K562 (cell line): ENCODE measurements around the gene TTC4. TPM values are rescaled to one million over a fixed set of nuclear protein-coding genes. Genes with fewer than 3 reads are reported as not detected.
A peak's percentile ranks its signal among the peaks of the same experiment; 100 is the strongest.

ENCODE experiments used
- ATAC-seq: fragments of 200-7000 bp; cut with Tn5 transposase; 3 replicates; pipeline ENCODE4 v1.9.1; 2020; ENCODE audit warnings: moderate library complexity
- BruUV-seq: library from RNA; stranded (reverse); fragments of 400-500 nt; replicated peaks from 2 replicates; lab custom pipeline; 2021; lab: Mats Ljungman, UMichigan
- CTCF ChIA-PET: fragments of 300-600 bp; formaldehyde crosslinking; extraction: SDS; loops from one replicate; lab custom pipeline; 2021; ENCODE audit warnings: low intra/inter-chr PET ratio; lab: Yijun Ruan, JAX
- POLR2A ChIA-PET: fragments of 300-600, 350-650 bp; sonication (Branson Sonifier 250); formaldehyde crosslinking; extraction: SDS; loops from one replicate; lab custom pipeline; 2021; ENCODE audit warnings: antibody characterized with exemption, inconsistent platforms; lab: Yijun Ruan, JAX
- DNase-seq, 4 experiments: peaks; one replicate each; pipeline versions ENCODE4 v3.0.0 to v3.0.0-alpha.2; 2011 to 2018; ENCODE audit warnings: low spot score in 3 of 4, mixed read lengths in 3 of 4; ENCODE audit errors: extremely low read depth in 1 of 4
- FAIRE-seq: peaks from 2 replicates; lab custom pipeline; 2011; peaks lifted over from hg19 to GRCh38; lab: Jason Lieb, UNC
- H2AFZ ChIP-seq: 2 replicates; pipeline ENCODE4 v1.6.0; 2011; ENCODE audit warnings: low read depth, low read length, control low read depth, inconsistent platforms
- H3K27ac ChIP-seq: fragments of 200-600 bp; 3 replicates; pipeline ENCODE4 v1.8.0; 2011; ENCODE audit warnings: low read depth, mild to moderate bottlenecking, control low read depth, inconsistent platforms, low read length, moderate library complexity, mixed read lengths; ENCODE audit errors: extremely low read depth
- H3K27me3 ChIP-seq, 2 experiments: fragments of 300-600 bp in 1 of 2; 2 replicates in 1 of 2; 3 replicates in 1 of 2; pipeline versions ENCODE4 v1.6.0 to v1.8.0; 2011; ENCODE audit warnings: inconsistent platforms in 2 of 2, low read length in 2 of 2, mild to moderate bottlenecking in 1 of 2, mixed read lengths in 1 of 2, moderate library complexity in 1 of 2; ENCODE audit not compliant: control insufficient read depth in 2 of 2, insufficient read depth in 2 of 2
- H3K36me3 ChIP-seq: fragments of 300-600 bp; 3 replicates; pipeline ENCODE4 v1.8.0; 2011; ENCODE audit warnings: mild to moderate bottlenecking, low read length, inconsistent platforms; ENCODE audit not compliant: control insufficient read depth, insufficient read depth
- H3K4me1 ChIP-seq, 2 experiments: fragments of 200-600 bp in 1 of 2; replicated peaks in 1 of 2; 2 replicates in 1 of 2; 3 replicates in 1 of 2; pipeline versions ENCODE4 v1.5.1 to v1.8.0; 2011; ENCODE audit warnings: inconsistent platforms in 2 of 2, low read length in 2 of 2, mild to moderate bottlenecking in 1 of 2, mixed read lengths in 1 of 2, moderate library complexity in 1 of 2; ENCODE audit not compliant: control insufficient read depth in 2 of 2, insufficient read depth in 2 of 2
- H3K4me2 ChIP-seq: 2 replicates; pipeline ENCODE4 v1.6.1; 2011; ENCODE audit warnings: low read length, control low read depth, inconsistent platforms, mixed read lengths; ENCODE audit not compliant: insufficient read depth
- H3K4me3 ChIP-seq: fragments of 200-600 bp; sonication (generic), shearing (Covaris generic); 2 replicates; pipeline ENCODE4 v1.5.1; 2016; ENCODE audit warnings: control low read depth, inconsistent platforms
- H3K79me2 ChIP-seq: fragments of 200-600 bp; 3 replicates; pipeline ENCODE4 v1.8.0; 2011; ENCODE audit warnings: low read length, inconsistent platforms; ENCODE audit not compliant: control insufficient read depth, insufficient read depth
- H3K9ac ChIP-seq, 2 experiments: 2 replicates each; pipeline versions ENCODE4 v1.6.0 to v1.6.1; 2011; ENCODE audit warnings: low read depth in 2 of 2, low read length in 2 of 2, control low read depth in 1 of 2, inconsistent platforms in 1 of 2, mild to moderate bottlenecking in 1 of 2, mixed read lengths in 1 of 2; ENCODE audit not compliant: insufficient read depth in 1 of 2
- H3K9me1 ChIP-seq: one replicate; pipeline ENCODE4 v1.6.0; 2011; ENCODE audit warnings: inconsistent platforms, mild to moderate bottlenecking, low read length, moderate library complexity; ENCODE audit not compliant: control insufficient read depth, insufficient read depth
- H3K9me3 ChIP-seq: replicated peaks from 2 replicates; pipeline ENCODE4 v1.5.1; 2011; ENCODE audit warnings: low read depth, low read length, inconsistent platforms; ENCODE audit not compliant: control insufficient read depth, insufficient read depth
- H4K20me1 ChIP-seq: replicated peaks from 2 replicates; pipeline ENCODE4 v1.6.1; 2011; ENCODE audit warnings: low read length, inconsistent platforms, mixed read lengths; ENCODE audit not compliant: control insufficient read depth, insufficient read depth
- ELF1 ChIP-seq: fragments of 200-800 bp; sonication (Bioruptor generic); IDR thresholded peaks from 2 replicates; pipeline ENCODE4 v1.6.1; 2016; ENCODE audit warnings: missing genetic modification characterization, missing compliant biosample characterization
- POLR2G ChIP-seq: fragments of 200-400 bp; formaldehyde crosslinking; IDR thresholded peaks from 2 replicates; pipeline ENCODE4 v1.6.1; 2017; ENCODE audit warnings: low read depth, mild to moderate bottlenecking, antibody characterized with exemption, low read length, moderate library complexity
- PYGO2 ChIP-seq: fragments of 450-650 bp; IDR thresholded peaks from 2 replicates; pipeline ENCODE4 v1.6.1; 2016; ENCODE audit warnings: mild to moderate bottlenecking, missing genetic modification characterization, moderate library complexity, missing compliant biosample characterization
- RFX1 ChIP-seq: fragments of 450-650 bp; IDR thresholded peaks from 2 replicates; pipeline ENCODE4 v1.6.1; 2016; ENCODE audit warnings: mild to moderate bottlenecking, moderate library complexity
- ZNF253 ChIP-seq: fragments of 250-450 bp; sonication (Bioruptor Pico); conservative IDR thresholded peaks from 2 replicates; pipeline ENCODE4 v1.6.1; 2021; ENCODE audit warnings: mild to moderate bottlenecking
- WGBS: fragments of 100-300 bp; shearing (Covaris generic); methylation state at CpG from one replicate; pipeline ENCODE4 v1.1.6; 2016; ENCODE audit warnings: low coverage, mixed read lengths; ENCODE audit not compliant: insufficient coverage; ENCODE audit errors: missing lambda C conversion rate; 5-methylcytosine and 5-hydroxymethylcytosine counted together
- in situ Hi-C: fragments of 300-500 bp; cut with MboI; formaldehyde crosslinking; loops from 4 replicates; pipeline ENCODE4 v1.15.0; 2018; ENCODE audit warnings: inconsistent platforms, mixed read lengths
- intact Hi-C: fragments of 100-400 bp; cut with micrococcal nuclease; formaldehyde crosslinking; loops from 2 replicates; pipeline ENCODE4 v1.14.2; 2022
- polyA plus RNA-seq, 8 experiments: library from polyadenylated mRNA; depleted of rRNA in 4 of 8; stranded (reverse) in 5 of 8; unstranded in 3 of 8; fragments of >200 nt; fragmentation: Nextera tagmentation in 2 of 8; fragmentation: Illumina TruSeq in 1 of 8; extraction: Ambion mirVana in 2 of 8; extraction: Trizol in 1 of 8; gene quantifications; 2 replicates each; pipeline versions ENCODE4 v1.2.1 to v1.2.3, GENCODE V29; 2011 to 2014; ENCODE audit warnings: inconsistent platforms in 1 of 8, missing spikeins in 1 of 8
- total RNA-seq, 7 experiments: library from RNA; depleted of rRNA in 6 of 7; stranded (reverse); fragments of >200 nt in 6 of 7; fragmentation: Illumina TruSeq in 2 of 7; extraction: Trizol in 2 of 7; gene quantifications; 2 replicates each; pipeline versions ENCODE4 v1.2.1 to v1.2.3, GENCODE V29; 2011 to 2021; ENCODE audit warnings: low replicate concordance in 1 of 7

TTC4 gene
- total and polyA plus RNA-seq, 9 of the 15 experiments (the other 6 are each of a cell fraction or from before 2014, with no cell fraction given): 36.3 to 111 (median 54.1) TPM

GRCh38 chr1:54751426-54751825, 35.8 kb downstream of the TTC4 start:
- 13% methylated on average over 4 of the region's 4 CpGs for WGBS
- H3K4me1 ChIP-seq: peaks cover 0 to 14% of the 10 kb centered on the region in 2 experiments; a peak in 2 of 5 replicates
- in situ Hi-C loops: no loop called here
- ATAC-seq (no peak), DNase-seq (no peak), FAIRE-seq (no peak)
- intact Hi-C loops: no loop called here
- H3K4me2 ChIP-seq: no peak overlapping the region
- H2AFZ ChIP-seq: no peak overlapping the region
- TF ChIP-seq PYGO2 (no peak), ELF1 (tag) (0 out of 2 replicates have a peak, but pooled peaks have one; percentile 15)
- ChIA-PET POLR2A (interaction anchor here (1.4 to 4.1 kb wide), 2 partner anchors 8 to 12 kb away, joined by 6 to 19 read pairs; partner anchors contain the start of gene PARS2), CTCF (interaction anchor here (0.5 kb wide), 1 partner anchor 1298 kb away, joined by 5 read pairs; no protein-coding TSS in a partner anchor)
- H3K36me3 ChIP-seq: no peaks in the 10 kb centered on the region; the same call in 2 of the 3 replicates
- no peak overlapping the region for H3K9ac ChIP-seq
- H3K9me3 ChIP-seq: no peaks in the 10 kb centered on the region
- no peak overlapping the region for H3K27ac ChIP-seq
- H3K9me1 ChIP-seq: no peaks in the 10 kb centered on the region
- BruUV-seq: no TSS peak
- 0 out of 2 replicates have a peak, but pooled peaks cover 3% of the 10 kb centered on the region for H4K20me1 ChIP-seq
- no peak overlapping the region for H3K4me3 ChIP-seq
- no peaks in the 10 kb centered on the region for H3K79me2 ChIP-seq
- peaks cover 6 to 23% of the 10 kb centered on the region in 2 experiments; a peak in 4 of 5 replicates for H3K27me3 ChIP-seq

GRCh38 chr1:54754045-54754444, 38.4 kb downstream of the TTC4 start:
- Histone ChIP-seq H3K9me1 (peaks cover 4% of the 10 kb centered on the region), H3K27ac (no peak overlapping the region), H3K9me3 (no peaks in the 10 kb centered on the region), H3K79me2 (no peaks in the 10 kb centered on the region), H3K36me3 (peaks cover 24% of the 10 kb centered on the region; the same call in 2 of the 3 replicates), H3K4me1 (peaks cover 0 to 14% of the 10 kb centered on the region in 2 experiments; a peak in 2 of 5 replicates), H4K20me1 (0 out of 2 replicates have a peak, but pooled peaks cover 3% of the 10 kb centered on the region), H3K9ac (peak overlapping the region in 1 of 2 experiments; percentile 14; a peak in 1 of 4 replicates), H3K4me3 (no peak overlapping the region), H2AFZ (no peak overlapping the region), H3K4me2 (no peak overlapping the region), H3K27me3 (peaks cover 2 to 4% of the 10 kb centered on the region in 2 experiments; a peak in 4 of 5 replicates)
- no TSS peak for BruUV-seq
- ATAC-seq (no peak), DNase-seq (no peak), FAIRE-seq (no peak)
- CTCF ChIA-PET: no interaction called here
- TF ChIP-seq RFX1 (no peak), ZNF253 (CRISPR knock-in tag) (no peak), POLR2G (peak; percentile 44; the same call in 1 of the 2 replicates)
- intact Hi-C loops: no loop called here
- POLR2A ChIA-PET: no interaction called here
- WGBS: 71% methylated on average over 22 of the region's 22 CpGs
- in situ Hi-C loops: no loop called here
